ENCODE results near the gene FAF1. TPM values are rescaled to one million over a fixed set of nuclear protein-coding genes. Genes with fewer than 3 reads are reported as not detected.

Gene FAF1
- total RNA-seq, 4 donors from 2014 or later = 39.7 to 60.6 (median 42.9) TPM

DNA sequence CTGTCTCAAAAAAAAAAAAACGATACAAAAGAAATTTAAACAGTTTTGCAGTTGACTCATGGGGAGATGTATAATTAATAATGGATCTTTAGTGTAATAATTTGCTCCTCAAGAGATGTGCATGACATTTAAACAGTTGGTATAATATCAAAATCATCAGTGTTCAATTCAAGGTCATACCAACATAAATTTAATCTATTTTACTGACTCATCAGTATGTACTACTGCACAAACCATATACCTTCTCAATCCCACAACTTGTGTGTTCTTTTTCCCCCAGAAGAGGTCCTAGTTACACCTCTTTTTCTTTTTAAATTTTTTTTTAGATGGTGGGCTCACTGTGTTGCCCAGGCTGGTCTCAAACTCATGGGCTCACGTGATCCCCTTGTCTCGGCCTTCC, 33.6 kb upstream of the FAF1 start:
- no peaks in the 10 kb centered on the region for H3K27me3 ChIP-seq
- TF ChIP-seq EP300 (IDR thresholded peaks at IDR 0.05) (no peak), POLR2AphosphoS5 (IDR thresholded peaks at IDR 0.05) (no peak), POLR2A (IDR thresholded peaks at IDR 0.05; ENCODE audit: low read depth) (no peak)
- TF ChIP-seq, protein P1, sequence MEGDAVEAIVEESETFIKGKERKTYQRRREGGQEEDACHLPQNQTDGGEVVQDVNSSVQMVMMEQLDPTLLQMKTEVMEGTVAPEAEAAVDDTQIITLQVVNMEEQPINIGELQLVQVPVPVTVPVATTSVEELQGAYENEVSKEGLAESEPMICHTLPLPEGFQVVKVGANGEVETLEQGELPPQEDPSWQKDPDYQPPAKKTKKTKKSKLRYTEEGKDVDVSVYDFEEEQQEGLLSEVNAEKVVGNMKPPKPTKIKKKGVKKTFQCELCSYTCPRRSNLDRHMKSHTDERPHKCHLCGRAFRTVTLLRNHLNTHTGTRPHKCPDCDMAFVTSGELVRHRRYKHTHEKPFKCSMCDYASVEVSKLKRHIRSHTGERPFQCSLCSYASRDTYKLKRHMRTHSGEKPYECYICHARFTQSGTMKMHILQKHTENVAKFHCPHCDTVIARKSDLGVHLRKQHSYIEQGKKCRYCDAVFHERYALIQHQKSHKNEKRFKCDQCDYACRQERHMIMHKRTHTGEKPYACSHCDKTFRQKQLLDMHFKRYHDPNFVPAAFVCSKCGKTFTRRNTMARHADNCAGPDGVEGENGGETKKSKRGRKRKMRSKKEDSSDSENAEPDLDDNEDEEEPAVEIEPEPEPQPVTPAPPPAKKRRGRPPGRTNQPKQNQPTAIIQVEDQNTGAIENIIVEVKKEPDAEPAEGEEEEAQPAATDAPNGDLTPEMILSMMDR (IDR thresholded peaks at IDR 0.05) = no peak
- no peak for DNase-seq (ENCODE audit: extremely low spot score)
- no peak overlapping the region for H3K27ac ChIP-seq (replicated peaks in 1 of 4)
- no peaks in the 10 kb centered on the region for H3K9me3 ChIP-seq
- H3K4me1 ChIP-seq = no peaks in the 10 kb centered on the region
- no peak overlapping the region for H3K4me3 ChIP-seq
- WGBS = 93% methylated on average over 3 of the region's 3 CpGs
- H3K36me3 ChIP-seq = no peaks in the 10 kb centered on the region
- intact Hi-C loops (cut with DNase I) = no loop called here

DNA sequence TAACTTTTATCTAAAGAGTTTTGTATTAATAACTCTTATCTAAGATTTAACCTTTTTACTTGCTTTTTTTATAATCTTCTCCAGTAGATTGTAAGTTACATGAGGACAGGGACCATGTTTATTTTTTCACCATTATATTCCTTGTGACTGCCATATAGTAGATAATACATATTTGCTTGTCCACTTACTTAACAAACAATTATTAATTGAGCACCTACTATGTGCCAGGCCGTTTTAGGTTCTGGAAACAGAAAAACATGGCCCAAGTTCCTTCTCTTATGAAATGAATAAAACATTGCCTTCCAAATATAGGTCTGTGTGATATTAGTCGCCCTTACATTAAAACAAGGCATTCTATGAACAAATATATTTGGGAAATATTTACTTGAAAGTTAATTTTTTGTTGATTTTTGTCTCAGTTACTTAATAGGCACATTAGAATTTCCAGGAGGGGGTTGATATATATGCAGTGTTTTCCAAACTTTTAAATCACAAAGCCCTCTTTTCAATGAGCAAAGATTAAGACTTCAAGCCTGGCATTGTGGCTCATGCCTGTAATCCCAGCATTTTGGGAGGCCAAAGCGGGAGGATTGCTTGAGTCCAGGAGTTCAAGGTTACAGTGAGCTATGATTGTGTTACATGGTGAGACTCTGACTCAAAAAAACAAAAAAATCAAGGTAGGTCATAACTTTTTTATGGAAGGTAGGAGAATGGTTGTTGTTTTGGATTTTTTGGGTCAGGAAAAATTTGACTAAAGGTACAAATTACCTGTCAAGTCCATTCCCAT, 32.7 kb upstream of the FAF1 start:
- TF ChIP-seq POLR2AphosphoS5 (IDR thresholded peaks at IDR 0.05) (no peak), POLR2A (IDR thresholded peaks at IDR 0.05; ENCODE audit: low read depth) (no peak), EP300 (IDR thresholded peaks at IDR 0.05) (no peak)
- TF ChIP-seq, protein P1 (IDR thresholded peaks at IDR 0.05) = no peak
- no peaks in the 10 kb centered on the region for H3K4me1 ChIP-seq
- WGBS = 87% methylated on average over 3 of the region's 3 CpGs
- no peaks in the 10 kb centered on the region for H3K27me3 ChIP-seq
- H3K4me3 ChIP-seq = no peak overlapping the region
- no peaks in the 10 kb centered on the region for H3K9me3 ChIP-seq
- intact Hi-C loops (cut with DNase I) = no loop called here
- H3K27ac ChIP-seq (replicated peaks in 1 of 4) = no peak overlapping the region
- no peaks in the 10 kb centered on the region for H3K36me3 ChIP-seq
- no peak for DNase-seq (ENCODE audit: extremely low spot score)

DNA sequence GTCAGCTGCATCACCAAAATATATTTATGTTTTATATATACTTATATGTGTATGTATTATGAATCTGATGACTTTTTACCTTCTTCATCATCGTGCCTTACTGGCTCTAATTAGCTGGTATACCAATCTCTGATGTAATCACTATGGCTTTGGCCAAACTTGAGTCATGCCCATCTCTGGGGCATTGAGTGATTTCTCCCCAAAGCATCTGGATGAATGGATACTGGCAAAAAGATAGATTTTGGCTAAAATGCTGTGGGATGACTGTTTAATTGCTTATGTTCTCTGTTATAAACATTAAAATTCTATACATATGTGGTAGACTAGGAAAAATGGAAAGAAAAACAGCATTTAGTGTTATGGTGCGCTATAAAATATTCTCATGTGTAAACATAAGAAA, 29.6 kb upstream of the FAF1 start:
- no peak for DNase-seq (ENCODE audit: extremely low spot score)
- no peak overlapping the region for H3K27ac ChIP-seq (replicated peaks in 1 of 4)
- H3K27me3 ChIP-seq = no peaks in the 10 kb centered on the region
- H3K4me3 ChIP-seq = no peak overlapping the region
- H3K36me3 ChIP-seq = no peaks in the 10 kb centered on the region
- TF ChIP-seq, protein P1 (IDR thresholded peaks at IDR 0.05) = no peak
- TF ChIP-seq POLR2AphosphoS5 (IDR thresholded peaks at IDR 0.05) = no peak
- TF ChIP-seq EP300 (IDR thresholded peaks at IDR 0.05) = no peak
- TF ChIP-seq POLR2A (IDR thresholded peaks at IDR 0.05; ENCODE audit: low read depth) = no peak
- H3K9me3 ChIP-seq = no peaks in the 10 kb centered on the region
- intact Hi-C loops (cut with DNase I) = no loop called here
- WGBS = 97% methylated on average over 2 of the region's 2 CpGs
- peaks cover 0 to 10% (median 1%) of the 10 kb centered on the region in 4 donors for H3K4me1 ChIP-seq

DNA sequence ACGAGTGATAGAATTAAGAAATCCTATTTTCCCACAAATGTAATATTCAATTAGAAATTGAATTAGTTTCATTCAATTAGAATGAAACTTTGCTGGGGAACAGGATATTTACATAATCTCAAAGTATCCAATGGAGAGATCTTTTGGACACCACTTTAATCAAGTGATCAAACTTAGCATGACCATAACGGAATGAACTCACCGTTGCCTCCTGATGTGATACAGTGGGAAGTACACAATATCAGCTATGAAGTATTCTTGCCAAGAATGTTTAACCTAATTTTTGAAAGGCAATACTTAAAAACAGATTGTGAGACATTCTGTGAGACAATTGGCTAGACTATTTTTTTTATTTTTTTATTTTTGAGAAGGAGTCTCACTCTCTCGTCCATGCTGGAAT, 26.6 kb upstream of the FAF1 start:
- intact Hi-C loops (cut with DNase I) = no loop called here
- H3K36me3 ChIP-seq = no peaks in the 10 kb centered on the region
- no peaks in the 10 kb centered on the region for H3K27me3 ChIP-seq
- WGBS = 78% methylated on average over 4 of the region's 4 CpGs
- H3K27ac ChIP-seq (replicated peaks in 1 of 4) = no peak overlapping the region
- no peaks in the 10 kb centered on the region for H3K9me3 ChIP-seq
- H3K4me3 ChIP-seq = no peak overlapping the region
- H3K4me1 ChIP-seq = peaks cover 3 to 21% (median 9%) of the 10 kb centered on the region in 4 donors
- DNase-seq (ENCODE audit: extremely low spot score) = no peak
- TF ChIP-seq, protein P1 (IDR thresholded peaks at IDR 0.05) = no peak
- TF ChIP-seq EP300 (IDR thresholded peaks at IDR 0.05) (no peak), POLR2A (IDR thresholded peaks at IDR 0.05; ENCODE audit: low read depth) (no peak), POLR2AphosphoS5 (IDR thresholded peaks at IDR 0.05) (no peak)

Measured in esophagus muscularis mucosa (tissue), 4 donors.